KBM-7 (cell line): Measurements from ENCODE around the gene PSAP.

ENCODE experiments used
- DNase-seq: peaks from one replicate; pipeline ENCODE4 v3.0.0-alpha.2; 2015
- in situ Hi-C: fragments of 300-500 bp; cut with MboI; formaldehyde crosslinking; loops from 2 replicates; pipeline ENCODE4 v1.14.3; 2020; ENCODE audit warnings: low sequenced_read_pairs, low pct_unique_long_range_greater_than_20kb, mixed read lengths

PSAP gene

GRCh38 chr10:71799608-71800453 lies 51.2 kb downstream of the PSAP start:
- in situ Hi-C loops: no loop called here
- DNase-seq: no peak

DNA sequence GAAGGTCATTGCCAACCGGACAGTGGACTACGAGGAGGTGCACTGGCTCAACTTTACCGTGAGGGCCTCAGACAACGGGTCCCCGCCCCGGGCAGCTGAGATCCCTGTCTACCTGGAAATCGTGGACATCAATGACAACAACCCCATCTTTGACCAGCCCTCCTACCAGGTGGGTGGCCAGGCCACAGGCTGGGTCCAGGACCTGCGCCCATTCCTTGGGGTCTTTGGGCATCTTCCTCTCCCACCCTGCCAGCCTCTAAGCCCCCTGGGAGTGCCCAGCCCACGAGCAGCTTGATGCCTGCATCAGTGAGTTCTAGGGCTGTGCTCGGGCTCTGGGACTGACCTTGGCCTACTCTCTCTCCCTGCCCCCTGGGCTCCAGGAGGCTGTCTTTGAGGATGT lies 51.9 kb downstream of the PSAP start:
- no peak for DNase-seq
- in situ Hi-C loops: no loop called here

GRCh38 chr10:71798308-71798624 lies 52.8 kb downstream of the PSAP start:
- in situ Hi-C loops: no loop called here
- no peak for DNase-seq

- peak; percentile 94 for DNase-seq
- in situ Hi-C loops: no loop called here
These were observed 53.3 kb downstream of the PSAP start for GRCh38 chr10:71797533-71798307.

GRCh38 chr10:71796749-71797405 lies 54.2 kb downstream of the PSAP start:
- in situ Hi-C loops: no loop called here
- DNase-seq: no peak

DNA sequence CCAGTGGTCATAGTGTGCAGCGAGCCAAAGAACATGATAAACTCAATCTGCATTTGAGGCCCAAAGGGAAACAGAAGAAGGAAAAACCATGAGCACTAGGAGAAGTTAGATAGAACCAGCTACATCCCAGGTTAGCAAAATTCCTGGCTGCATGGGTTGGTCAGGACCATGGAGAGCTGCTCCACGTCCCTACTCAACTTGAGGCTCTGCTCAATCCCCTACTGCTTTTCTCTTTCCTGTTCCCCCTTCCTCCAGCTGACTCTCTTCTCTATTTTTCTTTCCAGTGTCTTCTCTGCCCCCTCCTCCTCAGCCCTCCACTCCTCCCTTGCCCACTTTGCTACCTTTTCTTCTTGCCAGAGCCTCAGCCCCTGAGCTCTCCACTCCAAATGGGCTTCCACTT lies 55.8 kb downstream of the PSAP start:
- peak; percentile 61 for DNase-seq
- in situ Hi-C loops: no loop called here

DNA sequence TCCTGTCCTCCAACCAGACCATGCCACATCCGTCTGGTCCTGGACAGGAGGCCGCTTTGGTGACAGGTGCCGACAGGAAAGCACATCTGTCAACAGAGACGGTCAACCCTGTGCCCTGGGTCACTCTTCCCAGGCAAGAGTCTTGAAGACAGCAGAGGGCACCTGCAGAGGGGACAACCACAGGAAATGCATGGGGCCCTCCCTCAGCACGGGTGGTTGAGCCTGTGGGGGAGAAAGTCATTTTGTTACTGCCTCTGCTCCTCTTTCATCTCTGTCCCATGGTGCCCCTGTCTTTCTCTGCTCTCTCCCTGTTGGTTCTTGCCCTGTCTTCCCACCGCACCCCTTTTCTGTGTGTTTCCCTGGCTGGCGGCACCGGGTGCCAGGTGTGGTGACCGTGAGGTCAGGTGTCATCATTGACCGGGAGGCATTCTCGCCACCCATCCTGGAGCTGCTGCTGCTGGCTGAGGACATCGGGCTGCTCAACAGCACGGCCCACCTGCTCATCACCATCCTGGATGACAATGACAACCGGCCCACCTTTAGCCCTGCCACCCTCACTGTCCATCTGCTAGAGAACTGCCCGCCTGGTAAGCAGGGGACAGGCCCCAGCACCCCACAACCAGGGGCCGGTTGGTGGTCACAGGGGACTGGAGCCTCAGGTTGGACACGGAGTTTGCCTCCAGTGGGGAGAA lies 60.2 kb downstream of the PSAP start:
- in situ Hi-C loops: no loop called here
- DNase-seq: peak; percentile 44

- in situ Hi-C loops: no loop called here
These were observed 61.2 kb downstream of the PSAP start for GRCh38 chr10:71789871-71790270.

DNA sequence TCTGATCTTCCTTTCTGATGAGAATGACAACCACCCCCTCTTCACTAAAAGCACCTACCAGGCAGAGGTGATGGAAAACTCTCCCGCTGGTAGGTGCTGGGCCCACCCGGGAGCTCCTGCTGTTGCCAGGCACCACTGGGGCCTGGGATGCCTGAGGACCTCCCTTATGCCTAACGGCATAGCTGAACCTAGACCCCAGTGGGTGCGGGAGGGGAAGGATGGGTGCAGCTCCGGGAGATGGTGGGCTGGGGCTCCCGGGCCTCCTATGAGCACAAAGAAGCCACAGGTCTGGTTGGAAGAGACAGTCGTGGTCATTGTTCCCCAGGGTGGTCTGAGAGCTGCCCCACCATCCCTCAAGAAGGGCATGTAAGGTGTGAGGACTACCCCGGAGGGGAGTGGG lies 62.1 kb downstream of the PSAP start:
- no peak for DNase-seq
- in situ Hi-C loops: no loop called here

More at GRCh38 chr10:71789871-71790270, 61.2 kb downstream of the PSAP start:
- no peak for DNase-seq

- DNase-seq: no peak
- in situ Hi-C loops: no loop called here
These were observed 66.3 kb downstream of the PSAP start for GRCh38 chr10:71784679-71785272.

GRCh38 chr10:71783917-71784678 lies 67.0 kb downstream of the PSAP start:
- no peak for DNase-seq
- in situ Hi-C loops: no loop called here

DNA sequence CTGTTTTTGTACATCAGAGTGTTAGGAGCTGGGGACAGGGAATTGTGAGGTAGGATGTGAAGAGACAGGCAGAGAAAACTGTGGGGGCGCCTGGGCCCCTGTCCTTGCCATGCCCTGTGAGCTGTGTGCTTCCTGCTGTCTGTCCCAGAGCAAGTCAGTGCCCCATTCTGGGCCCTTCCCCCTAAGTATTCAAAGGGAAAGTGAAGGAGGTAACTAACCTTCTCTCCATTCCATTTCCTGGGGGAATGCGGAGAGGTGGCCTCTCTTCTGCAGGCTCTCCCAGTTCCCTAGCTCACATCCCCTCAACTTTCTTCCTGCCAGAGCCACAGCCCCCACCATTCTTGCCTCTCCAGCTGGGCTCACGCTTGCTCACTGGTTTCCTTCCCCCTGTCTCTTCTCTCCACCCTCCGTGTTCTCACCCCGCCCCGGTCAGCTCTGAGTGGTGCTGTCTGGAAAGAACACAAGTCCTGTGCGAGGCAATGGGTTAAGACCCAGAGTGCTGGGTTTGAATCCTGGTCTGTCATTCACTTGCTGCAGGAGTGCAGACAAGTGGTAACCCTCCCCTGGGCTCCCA lies 68.0 kb downstream of the PSAP start:
- in situ Hi-C loops: no loop called here
- no peak for DNase-seq

DNA sequence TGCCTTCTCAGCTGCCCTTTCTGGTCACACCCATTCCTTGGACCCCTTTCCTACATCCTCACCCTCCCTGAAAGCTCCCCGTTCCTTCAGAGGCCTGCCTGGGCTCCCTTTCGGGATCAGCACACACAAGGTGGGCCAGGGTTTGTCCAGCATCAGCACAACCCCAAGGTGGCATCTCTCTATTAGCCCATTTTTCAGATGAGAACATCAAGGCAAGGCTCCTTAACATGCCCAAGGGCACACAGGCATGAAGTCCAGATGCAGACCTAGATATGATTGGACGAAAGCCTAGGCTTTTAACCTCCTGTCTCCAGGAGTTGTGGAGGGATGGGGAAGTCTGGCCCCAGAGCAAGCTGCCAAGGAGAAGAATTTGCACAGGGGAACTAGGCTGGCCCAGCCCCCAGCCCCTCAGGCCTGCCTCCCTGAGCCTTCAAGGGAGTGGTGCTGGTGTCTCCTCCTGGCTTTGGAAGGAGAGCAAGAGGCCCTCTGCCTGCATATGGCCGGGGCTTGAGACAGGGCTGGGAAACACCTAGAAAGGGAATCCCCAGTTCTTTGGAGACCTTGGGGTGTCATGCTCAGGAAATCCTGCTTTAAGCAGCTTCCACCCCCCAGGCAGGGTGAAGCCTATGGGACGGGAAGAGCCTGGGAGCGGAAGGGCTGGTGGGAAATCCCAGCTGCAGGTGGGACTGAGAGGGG lies 68.7 kb downstream of the PSAP start:
- in situ Hi-C loops: no loop called here
- DNase-seq: no peak

DNA sequence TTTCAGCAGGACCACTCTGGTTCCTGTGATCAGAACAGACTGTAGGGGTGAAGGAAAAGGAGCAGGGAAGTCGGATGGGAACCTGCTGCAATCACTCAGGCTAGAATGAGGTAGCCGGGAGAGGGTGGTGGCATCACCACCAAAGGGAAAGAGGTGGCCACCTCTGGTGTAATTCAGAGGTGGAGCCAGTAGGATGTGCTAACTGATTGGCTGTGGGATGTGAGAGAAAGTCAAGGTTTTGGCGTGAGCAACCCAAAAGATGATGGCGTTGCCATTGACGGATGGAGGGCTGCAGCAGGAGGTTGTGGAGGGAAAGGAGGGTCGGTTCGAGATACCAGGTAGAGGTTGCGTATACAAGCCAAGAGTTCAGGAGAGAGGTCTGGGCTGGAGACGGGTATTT lies 70.3 kb downstream of the PSAP start:
- DNase-seq: no peak

GRCh38 chr10:71780156-71780555 lies 70.9 kb downstream of the PSAP start:
- in situ Hi-C loops: no loop called here
- DNase-seq: no peak

More for the DNA sequence above, 70.3 kb downstream of the PSAP start:
- in situ Hi-C loops: no loop called here

GRCh38 chr10:71779641-71780040 lies 71.4 kb downstream of the PSAP start:
- no peak for DNase-seq
- in situ Hi-C loops: no loop called here

- DNase-seq: no peak
- in situ Hi-C loops: no loop called here
These were observed 72.8 kb downstream of the PSAP start for GRCh38 chr10:71778071-71778825.
